Hematopoietic multipotent progenitor cell treated with erythropoietin and hydrocortisone succinate and interleukin-3 and kit ligand, for 15 days (in vitro differentiated cells): ENCODE results near the gene CKAP4.

Source experiments
- DNase-seq: peaks from one replicate; pipeline ENCODE4 v3.0.0-alpha.2; 2015; ENCODE audit warnings: low spot score

CKAP4 gene

GRCh38 chr12:106239241-106239950 is 8.4 kb downstream of the CKAP4 start:
- no peak for DNase-seq

GRCh38 chr12:106238146-106238545 is 9.7 kb downstream of the CKAP4 start:
- DNase-seq = no peak

GRCh38 chr12:106235770-106236169 is 12.1 kb downstream of the CKAP4 start:
- DNase-seq = no peak

GRCh38 chr12:106234449-106234848 is 13.4 kb downstream of the CKAP4 start:
- no peak for DNase-seq

GRCh38 chr12:106233011-106233410 is 14.8 kb downstream of the CKAP4 start:
- DNase-seq = no peak

GRCh38 chr12:106229036-106229591 is 18.7 kb downstream of the CKAP4 start:
- no peak for DNase-seq

GRCh38 chr12:106228320-106228710 is 19.5 kb downstream of the CKAP4 start:
- DNase-seq = no peak

GRCh38 chr12:106227641-106228319 is 20.0 kb downstream of the CKAP4 start:
- DNase-seq = no peak

GRCh38 chr12:106226884-106227640 is 20.8 kb downstream of the CKAP4 start:
- peak; percentile 68 for DNase-seq

- DNase-seq = no peak
Measured at GRCh38 chr12:106224355-106224706, 23.5 kb downstream of the CKAP4 start.

- DNase-seq = peak; percentile 74
Measured at GRCh38 chr12:106223485-106224354, 24.1 kb downstream of the CKAP4 start.

GRCh38 chr12:106220536-106220935 is 27.3 kb downstream of the CKAP4 start:
- no peak for DNase-seq

GRCh38 chr12:106219043-106219442 is 28.8 kb downstream of the CKAP4 start:
- no peak for DNase-seq

GRCh38 chr12:106217706-106218105 is 30.1 kb downstream of the CKAP4 start:
- no peak for DNase-seq

- DNase-seq = no peak
Measured at GRCh38 chr12:106214571-106214970, 33.2 kb downstream of the CKAP4 start.

- DNase-seq = no peak
Measured at GRCh38 chr12:106213662-106214061, 34.2 kb downstream of the CKAP4 start.

- no peak for DNase-seq
Measured at GRCh38 chr12:106211973-106212372, 35.8 kb downstream of the CKAP4 start.

- no peak for DNase-seq
Measured at GRCh38 chr12:106205208-106206069, 42.4 kb downstream of the CKAP4 start.

GRCh38 chr12:106204312-106204711 is 43.5 kb downstream of the CKAP4 start:
- no peak for DNase-seq

GRCh38 chr12:106197906-106198623 is 49.8 kb downstream of the CKAP4 start:
- no peak for DNase-seq
